K562 (cell line): ENCODE measurements around the gene ADAMTS20. TPM values are rescaled to one million over a fixed set of nuclear protein-coding genes. Genes with fewer than 3 reads are reported as not detected.

Source experiments
- ATAC-seq: fragments of 200-7000 bp; cut with Tn5 transposase; 3 replicates; pipeline ENCODE4 v1.9.1; 2020; ENCODE audit warnings: moderate library complexity
- BruUV-seq: library from RNA; stranded (reverse); fragments of 400-500 nt; replicated peaks from 2 replicates; lab custom pipeline; 2021; lab: Mats Ljungman, UMichigan
- CTCF ChIA-PET: fragments of 300-600 bp; formaldehyde crosslinking; extraction: SDS; loops from one replicate; lab custom pipeline; 2021; ENCODE audit warnings: low intra/inter-chr PET ratio; lab: Yijun Ruan, JAX
- POLR2A ChIA-PET: fragments of 300-600, 350-650 bp; sonication (Branson Sonifier 250); formaldehyde crosslinking; extraction: SDS; loops from one replicate; lab custom pipeline; 2021; ENCODE audit warnings: antibody characterized with exemption, inconsistent platforms; lab: Yijun Ruan, JAX
- DNase-seq, 4 experiments: peaks; one replicate each; pipeline versions ENCODE4 v3.0.0 to v3.0.0-alpha.2; 2011 to 2018; ENCODE audit warnings: low spot score in 3 of 4, mixed read lengths in 3 of 4; ENCODE audit errors: extremely low read depth in 1 of 4
- FAIRE-seq: peaks from 2 replicates; lab custom pipeline; 2011; peaks lifted over from hg19 to GRCh38; lab: Jason Lieb, UNC
- H2AFZ ChIP-seq: 2 replicates; pipeline ENCODE4 v1.6.0; 2011; ENCODE audit warnings: low read depth, low read length, control low read depth, inconsistent platforms
- H3K27ac ChIP-seq: fragments of 200-600 bp; 3 replicates; pipeline ENCODE4 v1.8.0; 2011; ENCODE audit warnings: low read depth, mild to moderate bottlenecking, control low read depth, inconsistent platforms, low read length, moderate library complexity, mixed read lengths; ENCODE audit errors: extremely low read depth
- H3K27me3 ChIP-seq, 2 experiments: fragments of 300-600 bp in 1 of 2; 2 replicates in 1 of 2; 3 replicates in 1 of 2; pipeline versions ENCODE4 v1.6.0 to v1.8.0; 2011; ENCODE audit warnings: inconsistent platforms in 2 of 2, low read length in 2 of 2, mild to moderate bottlenecking in 1 of 2, mixed read lengths in 1 of 2, moderate library complexity in 1 of 2; ENCODE audit not compliant: control insufficient read depth in 2 of 2, insufficient read depth in 2 of 2
- H3K36me3 ChIP-seq: fragments of 300-600 bp; 3 replicates; pipeline ENCODE4 v1.8.0; 2011; ENCODE audit warnings: mild to moderate bottlenecking, low read length, inconsistent platforms; ENCODE audit not compliant: control insufficient read depth, insufficient read depth
- H3K4me1 ChIP-seq, 2 experiments: fragments of 200-600 bp in 1 of 2; replicated peaks in 1 of 2; 2 replicates in 1 of 2; 3 replicates in 1 of 2; pipeline versions ENCODE4 v1.5.1 to v1.8.0; 2011; ENCODE audit warnings: inconsistent platforms in 2 of 2, low read length in 2 of 2, mild to moderate bottlenecking in 1 of 2, mixed read lengths in 1 of 2, moderate library complexity in 1 of 2; ENCODE audit not compliant: control insufficient read depth in 2 of 2, insufficient read depth in 2 of 2
- H3K4me2 ChIP-seq: 2 replicates; pipeline ENCODE4 v1.6.1; 2011; ENCODE audit warnings: low read length, control low read depth, inconsistent platforms, mixed read lengths; ENCODE audit not compliant: insufficient read depth
- H3K4me3 ChIP-seq: fragments of 200-600 bp; sonication (generic), shearing (Covaris generic); 2 replicates; pipeline ENCODE4 v1.5.1; 2016; ENCODE audit warnings: control low read depth, inconsistent platforms
- H3K79me2 ChIP-seq: fragments of 200-600 bp; 3 replicates; pipeline ENCODE4 v1.8.0; 2011; ENCODE audit warnings: low read length, inconsistent platforms; ENCODE audit not compliant: control insufficient read depth, insufficient read depth
- H3K9ac ChIP-seq, 2 experiments: 2 replicates each; pipeline versions ENCODE4 v1.6.0 to v1.6.1; 2011; ENCODE audit warnings: low read depth in 2 of 2, low read length in 2 of 2, control low read depth in 1 of 2, inconsistent platforms in 1 of 2, mild to moderate bottlenecking in 1 of 2, mixed read lengths in 1 of 2; ENCODE audit not compliant: insufficient read depth in 1 of 2
- H3K9me1 ChIP-seq: one replicate; pipeline ENCODE4 v1.6.0; 2011; ENCODE audit warnings: inconsistent platforms, mild to moderate bottlenecking, low read length, moderate library complexity; ENCODE audit not compliant: control insufficient read depth, insufficient read depth
- H3K9me3 ChIP-seq: replicated peaks from 2 replicates; pipeline ENCODE4 v1.5.1; 2011; ENCODE audit warnings: low read depth, low read length, inconsistent platforms; ENCODE audit not compliant: control insufficient read depth, insufficient read depth
- H4K20me1 ChIP-seq: replicated peaks from 2 replicates; pipeline ENCODE4 v1.6.1; 2011; ENCODE audit warnings: low read length, inconsistent platforms, mixed read lengths; ENCODE audit not compliant: control insufficient read depth, insufficient read depth
- GTF2F1 ChIP-seq: IDR thresholded peaks from 2 replicates; pipeline ENCODE4 v1.6.1; 2011; ENCODE audit warnings: low read depth, low read length, improper control_type of control experiment
- LEF1 ChIP-seq: fragments of 450-650 bp; IDR thresholded peaks from 2 replicates; pipeline ENCODE4 v1.6.1; 2016; ENCODE audit warnings: mild to moderate bottlenecking
- MBD1 ChIP-seq: fragments of 250-450 bp; sonication (Bioruptor Pico); IDR thresholded peaks from 2 replicates; pipeline ENCODE4 v1.8.0; 2022; ENCODE audit warnings: inconsistent platforms
- MNT ChIP-seq, 2 experiments: fragments of 450-650 bp; conservative IDR thresholded peaks; 2 replicates each; pipeline ENCODE4 v1.6.1; 2017; ENCODE audit warnings: mild to moderate bottlenecking in 2 of 2, moderate library complexity in 2 of 2
- TCF3 ChIP-seq: sonication (generic); formaldehyde crosslinking; IDR thresholded peaks from 2 replicates; pipeline ENCODE4 v1.4.0; 2020; ENCODE audit warnings: mild to moderate bottlenecking, missing genetic modification reagents
- ZBED1 ChIP-seq: IDR thresholded peaks from 2 replicates; pipeline ENCODE4 v1.6.1; 2014
- ZNF12 ChIP-seq: sonication (generic); formaldehyde crosslinking; IDR thresholded peaks from 2 replicates; pipeline ENCODE4 v1.4.0; 2020; ENCODE audit warnings: mild to moderate bottlenecking, missing genetic modification reagents
- ZNF263 ChIP-seq: sonication (generic); formaldehyde crosslinking; IDR thresholded peaks from 2 replicates; pipeline ENCODE4 v1.8.0; 2022; ENCODE audit warnings: mild to moderate bottlenecking, missing genetic modification reagents, borderline replicate concordance
- ZNF75A ChIP-seq: fragments of 450-650 bp; formaldehyde crosslinking; IDR thresholded peaks from 2 replicates; pipeline ENCODE4 v1.4.0; 2020; ENCODE audit warnings: mild to moderate bottlenecking
- WGBS: fragments of 100-300 bp; shearing (Covaris generic); methylation state at CpG from one replicate; pipeline ENCODE4 v1.1.6; 2016; ENCODE audit warnings: low coverage, mixed read lengths; ENCODE audit not compliant: insufficient coverage; ENCODE audit errors: missing lambda C conversion rate; 5-methylcytosine and 5-hydroxymethylcytosine counted together
- in situ Hi-C: fragments of 300-500 bp; cut with MboI; formaldehyde crosslinking; loops from 4 replicates; pipeline ENCODE4 v1.15.0; 2018; ENCODE audit warnings: inconsistent platforms, mixed read lengths
- intact Hi-C: fragments of 100-400 bp; cut with micrococcal nuclease; formaldehyde crosslinking; loops from 2 replicates; pipeline ENCODE4 v1.14.2; 2022
- polyA plus RNA-seq, 8 experiments: library from polyadenylated mRNA; depleted of rRNA in 4 of 8; stranded (reverse) in 5 of 8; unstranded in 3 of 8; fragments of >200 nt; fragmentation: Nextera tagmentation in 2 of 8; fragmentation: Illumina TruSeq in 1 of 8; extraction: Ambion mirVana in 2 of 8; extraction: Trizol in 1 of 8; gene quantifications; 2 replicates each; pipeline versions ENCODE4 v1.2.1 to v1.2.3, GENCODE V29; 2011 to 2014; ENCODE audit warnings: inconsistent platforms in 1 of 8, missing spikeins in 1 of 8
- total RNA-seq, 7 experiments: library from RNA; depleted of rRNA in 6 of 7; stranded (reverse); fragments of >200 nt in 6 of 7; fragmentation: Illumina TruSeq in 2 of 7; extraction: Trizol in 2 of 7; gene quantifications; 2 replicates each; pipeline versions ENCODE4 v1.2.1 to v1.2.3, GENCODE V29; 2011 to 2021; ENCODE audit warnings: low replicate concordance in 1 of 7
- TF ChIP-seq, protein P1 (sequence below), 2 experiments: fragments of 150-350 bp in 1 of 2; IDR thresholded peaks; 2 replicates each; pipeline ENCODE4 v1.6.1; 2012 to 2016; ENCODE audit warnings: low read depth in 2 of 2, low read length in 2 of 2, mild to moderate bottlenecking in 1 of 2, moderate library complexity in 1 of 2

Gene ADAMTS20
- total and polyA plus RNA-seq, 9 of the 15 experiments (the other 6 are each of a cell fraction or from before 2014, with no cell fraction given): 0.01 to 0.84 (median 0.07) TPM; not detected in 2

- Histone ChIP-seq H3K9ac (no peak overlapping the region), H3K4me2 (no peak overlapping the region), H3K27me3 (no peaks in the 10 kb centered on the region), H3K9me3 (no peaks in the 10 kb centered on the region), H3K9me1 (no peaks in the 10 kb centered on the region), H3K4me3 (no peak overlapping the region), H3K4me1 (no peaks in the 10 kb centered on the region), H3K27ac (no peak overlapping the region), H3K36me3 (no peaks in the 10 kb centered on the region), H2AFZ (no peak overlapping the region), H4K20me1 (no peaks in the 10 kb centered on the region), H3K79me2 (no peaks in the 10 kb centered on the region)
- ATAC-seq (no peak), DNase-seq (no peak), FAIRE-seq (no peak)
- intact Hi-C loops (no loop called here), in situ Hi-C loops (no loop called here)
- BruUV-seq: no TSS peak
- 9% methylated on average over 3 of the region's 3 CpGs for WGBS
- CTCF ChIA-PET: no interaction called here
- POLR2A ChIA-PET: no interaction called here
- TF ChIP-seq GTF2F1 (no peak), TCF3 (CRISPR knock-in tag) (peak; percentile 39; the same call in 1 of the 2 replicates)
Observed at GRCh38 chr12:43309959-43310358, 242.0 kb downstream of the ADAMTS20 start.

DNA sequence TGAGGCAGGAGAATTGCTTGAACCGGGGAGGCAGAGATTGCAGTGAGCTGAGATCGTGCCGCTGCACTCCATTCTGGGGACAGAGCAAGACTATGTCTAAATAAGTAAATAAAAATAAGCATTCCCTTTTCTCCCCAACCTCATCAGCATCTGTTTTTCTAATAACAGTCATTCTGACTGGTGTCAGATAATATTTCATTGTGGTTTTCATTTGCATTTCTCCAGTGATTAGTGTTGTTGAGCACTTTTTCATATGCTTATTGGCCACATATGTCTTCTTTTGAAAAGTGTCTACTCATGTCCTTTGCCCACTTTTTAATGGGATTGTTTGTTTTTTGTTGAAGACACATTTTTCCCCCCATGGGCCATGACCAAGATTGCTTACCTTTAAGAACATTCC is 243.2 kb downstream of the ADAMTS20 start:
- H3K9me3 ChIP-seq: no peaks in the 10 kb centered on the region
- CTCF ChIA-PET: no interaction called here
- H3K4me3 ChIP-seq: no peak overlapping the region
- H3K4me1 ChIP-seq: no peaks in the 10 kb centered on the region
- no peaks in the 10 kb centered on the region for H3K9me1 ChIP-seq
- BruUV-seq: no TSS peak
- ATAC-seq (no peak), FAIRE-seq (no peak), DNase-seq (no peak)
- H3K79me2 ChIP-seq: no peaks in the 10 kb centered on the region
- H3K9ac ChIP-seq: no peak overlapping the region
- no peaks in the 10 kb centered on the region for H3K36me3 ChIP-seq
- POLR2A ChIA-PET: no interaction called here
- no peaks in the 10 kb centered on the region for H3K27me3 ChIP-seq
- H3K4me2 ChIP-seq: no peak overlapping the region
- in situ Hi-C loops: no loop called here
- WGBS: 16% methylated on average over 3 of the region's 3 CpGs
- H3K27ac ChIP-seq: no peak overlapping the region
- intact Hi-C loops: no loop called here
- no peak overlapping the region for H2AFZ ChIP-seq
- no peaks in the 10 kb centered on the region for H4K20me1 ChIP-seq
- TF ChIP-seq, protein P1, sequence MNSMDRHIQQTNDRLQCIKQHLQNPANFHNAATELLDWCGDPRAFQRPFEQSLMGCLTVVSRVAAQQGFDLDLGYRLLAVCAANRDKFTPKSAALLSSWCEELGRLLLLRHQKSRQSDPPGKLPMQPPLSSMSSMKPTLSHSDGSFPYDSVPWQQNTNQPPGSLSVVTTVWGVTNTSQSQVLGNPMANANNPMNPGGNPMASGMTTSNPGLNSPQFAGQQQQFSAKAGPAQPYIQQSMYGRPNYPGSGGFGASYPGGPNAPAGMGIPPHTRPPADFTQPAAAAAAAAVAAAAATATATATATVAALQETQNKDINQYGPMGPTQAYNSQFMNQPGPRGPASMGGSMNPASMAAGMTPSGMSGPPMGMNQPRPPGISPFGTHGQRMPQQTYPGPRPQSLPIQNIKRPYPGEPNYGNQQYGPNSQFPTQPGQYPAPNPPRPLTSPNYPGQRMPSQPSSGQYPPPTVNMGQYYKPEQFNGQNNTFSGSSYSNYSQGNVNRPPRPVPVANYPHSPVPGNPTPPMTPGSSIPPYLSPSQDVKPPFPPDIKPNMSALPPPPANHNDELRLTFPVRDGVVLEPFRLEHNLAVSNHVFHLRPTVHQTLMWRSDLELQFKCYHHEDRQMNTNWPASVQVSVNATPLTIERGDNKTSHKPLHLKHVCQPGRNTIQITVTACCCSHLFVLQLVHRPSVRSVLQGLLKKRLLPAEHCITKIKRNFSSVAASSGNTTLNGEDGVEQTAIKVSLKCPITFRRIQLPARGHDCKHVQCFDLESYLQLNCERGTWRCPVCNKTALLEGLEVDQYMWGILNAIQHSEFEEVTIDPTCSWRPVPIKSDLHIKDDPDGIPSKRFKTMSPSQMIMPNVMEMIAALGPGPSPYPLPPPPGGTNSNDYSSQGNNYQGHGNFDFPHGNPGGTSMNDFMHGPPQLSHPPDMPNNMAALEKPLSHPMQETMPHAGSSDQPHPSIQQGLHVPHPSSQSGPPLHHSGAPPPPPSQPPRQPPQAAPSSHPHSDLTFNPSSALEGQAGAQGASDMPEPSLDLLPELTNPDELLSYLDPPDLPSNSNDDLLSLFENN (IDR thresholded peaks at IDR 0.05; ENCODE audit: low read depth in 2 of 2, low read length in 2 of 2): no peak
- no peak for TF ChIP-seq LEF1
- TF ChIP-seq ZNF263: no peak
- TF ChIP-seq MNT (conservative IDR thresholded peaks at IDR 0.05): no peak
- no peak for TF ChIP-seq ZNF12 (CRISPR knock-in tag)
- TF ChIP-seq MBD1: no peak
- no peak for TF ChIP-seq ZNF75A (CRISPR knock-in tag)
- no peak for TF ChIP-seq ZBED1
